GF-D8 (cell line): ENCODE data around the gene GNG2.

Source experiments
- DNase-seq: peaks from one replicate; lab custom pipeline; 2025; lab: John Stamatoyannopoulos, UW

Gene GNG2

DNA sequence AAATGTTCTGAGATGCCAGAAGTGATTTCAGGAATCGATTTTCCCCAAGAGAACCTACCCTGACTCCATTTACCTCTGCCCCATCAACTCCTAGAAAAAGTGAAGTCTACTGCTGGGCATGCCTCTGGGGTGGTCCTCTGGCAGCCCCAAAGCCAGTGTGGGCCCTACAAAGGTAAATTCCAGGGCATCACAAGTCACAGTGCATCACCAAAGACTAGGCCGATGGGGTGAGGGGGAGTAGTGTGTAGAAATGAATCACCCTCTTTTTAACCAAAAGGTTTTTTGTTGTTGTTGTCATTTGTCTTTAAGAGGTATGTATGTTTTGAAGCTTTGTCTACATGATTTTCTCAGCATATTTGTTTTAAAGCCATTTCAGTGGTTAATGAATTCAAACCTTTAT is 82.6 kb downstream of the GNG2 start:
- no peak for DNase-seq

DNA sequence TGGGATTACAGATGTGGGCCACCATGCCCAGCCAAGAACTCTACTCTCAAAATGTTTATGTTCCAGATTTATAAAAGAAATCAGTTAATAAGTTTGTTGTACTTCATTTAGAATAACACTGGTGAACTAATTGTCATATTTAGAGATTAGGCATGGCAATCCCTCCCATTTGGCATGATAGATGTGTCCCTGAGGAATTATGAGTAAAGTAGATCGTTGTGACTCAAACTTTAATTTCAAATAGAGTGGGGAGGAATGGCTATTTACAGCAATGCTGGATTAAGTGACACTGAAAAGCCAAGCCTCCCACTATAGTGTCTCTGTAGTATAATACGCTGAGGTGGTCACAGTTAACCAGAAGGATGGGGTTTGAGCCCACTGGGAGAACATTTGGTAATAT is 89.6 kb downstream of the GNG2 start:
- DNase-seq, result no peak

GRCh38 chr14:51951656-51952055 is 91.2 kb downstream of the GNG2 start:
- DNase-seq, result no peak

GRCh38 chr14:51954031-51954430 is 93.6 kb downstream of the GNG2 start:
- DNase-seq, result no peak

- no peak for DNase-seq
Measured at GRCh38 chr14:51954657-51955056, 94.2 kb downstream of the GNG2 start.

- DNase-seq, result no peak
Measured at GRCh38 chr14:51957950-51958349, 97.5 kb downstream of the GNG2 start.

- DNase-seq, result no peak
Measured at GRCh38 chr14:51959928-51960327, 99.5 kb downstream of the GNG2 start.

GRCh38 chr14:51960866-51961265 is 100.5 kb downstream of the GNG2 start:
- DNase-seq, result no peak

DNA sequence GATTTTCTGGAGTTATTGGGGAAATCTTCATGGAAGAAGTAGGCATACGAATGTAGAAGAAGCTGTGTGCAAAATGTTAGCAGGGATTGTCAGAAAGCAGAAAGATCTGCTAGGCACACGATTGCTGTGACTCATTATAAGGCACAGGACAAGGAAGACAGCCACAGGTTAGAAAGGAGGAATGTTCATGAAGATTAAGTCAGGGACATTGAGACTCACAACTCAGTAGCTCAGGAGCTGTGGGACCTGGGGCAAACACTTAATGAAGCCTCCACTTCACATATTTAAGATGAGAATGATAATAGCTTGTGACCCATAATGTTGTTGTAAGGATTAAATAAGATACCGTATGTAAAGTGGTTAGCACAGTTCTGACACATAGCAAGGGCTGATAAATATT is 102.3 kb downstream of the GNG2 start:
- DNase-seq, result no peak

DNA sequence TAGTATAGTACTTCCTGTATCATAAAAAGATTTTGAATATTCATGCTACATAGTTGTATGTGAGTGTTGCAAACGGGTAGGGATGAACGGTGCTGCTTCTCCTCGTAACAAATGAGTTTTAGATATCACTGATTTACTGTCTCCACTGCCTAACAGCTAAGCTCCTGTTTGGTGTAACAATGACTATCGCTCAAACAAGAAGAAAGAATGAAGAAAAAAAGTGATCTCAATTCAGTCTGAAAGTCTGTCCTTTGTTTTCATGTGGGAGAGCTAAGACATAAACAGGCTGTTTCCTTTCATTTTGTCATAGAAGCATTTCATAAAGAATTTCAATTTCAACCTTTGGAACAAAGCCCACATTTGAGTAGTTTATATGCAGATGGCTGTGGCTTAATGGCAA is 102.9 kb downstream of the GNG2 start:
- DNase-seq, result no peak

DNA sequence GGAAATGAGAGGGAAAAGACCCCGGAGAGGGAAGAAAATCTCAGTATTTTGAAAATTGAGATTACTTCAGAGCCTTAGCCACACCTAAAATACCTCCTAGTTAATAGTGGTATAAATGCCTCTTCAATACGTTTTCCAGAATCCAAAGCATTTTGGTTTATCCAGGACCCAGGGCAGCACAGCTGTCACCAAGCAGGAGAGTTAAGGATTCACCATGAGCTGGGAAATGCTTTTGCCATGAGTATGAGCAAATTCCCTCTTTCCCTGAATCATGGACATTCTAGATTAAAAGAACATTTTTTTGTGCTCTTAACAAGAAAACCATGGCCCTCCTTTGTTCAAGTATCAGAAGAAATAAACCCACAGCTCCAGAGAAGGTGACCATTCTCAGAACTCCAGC is 107.1 kb downstream of the GNG2 start:
- no peak for DNase-seq

DNA sequence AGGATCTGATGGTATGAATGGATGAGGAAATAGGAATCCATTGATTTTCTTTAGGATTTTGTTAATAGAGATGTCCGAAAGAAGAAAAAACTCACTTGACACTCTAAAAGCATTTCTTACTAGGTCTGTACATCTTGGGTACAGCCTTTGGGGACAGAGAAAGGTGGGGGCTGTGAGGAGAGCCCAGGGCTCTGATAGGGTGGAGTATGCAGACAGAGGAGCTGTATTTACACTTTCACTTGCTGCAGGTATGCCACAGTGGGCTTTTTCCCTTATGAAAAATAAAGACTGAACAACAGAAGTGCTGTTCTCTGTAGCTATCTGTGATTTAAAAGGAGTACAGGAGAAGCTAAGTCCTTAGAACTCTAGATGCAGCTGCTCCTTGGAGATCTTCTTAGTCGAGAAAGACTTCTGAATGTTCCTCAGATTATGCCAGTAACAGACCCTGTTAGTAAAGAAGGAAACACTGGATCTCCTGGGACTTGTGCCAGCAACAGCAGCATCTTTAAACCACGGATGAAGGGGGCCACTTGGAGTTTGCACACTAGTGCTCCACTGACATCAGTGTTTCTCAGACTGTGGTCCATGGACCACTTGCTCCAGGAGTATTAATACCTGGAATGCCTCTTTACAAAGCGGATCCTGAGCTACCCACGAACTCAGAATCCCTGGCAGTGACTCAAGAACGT is 109.6 kb downstream of the GNG2 start:
- DNase-seq, result no peak

- no peak for DNase-seq
Measured at GRCh38 chr14:51972566-51972965, 112.2 kb downstream of the GNG2 start.

DNA sequence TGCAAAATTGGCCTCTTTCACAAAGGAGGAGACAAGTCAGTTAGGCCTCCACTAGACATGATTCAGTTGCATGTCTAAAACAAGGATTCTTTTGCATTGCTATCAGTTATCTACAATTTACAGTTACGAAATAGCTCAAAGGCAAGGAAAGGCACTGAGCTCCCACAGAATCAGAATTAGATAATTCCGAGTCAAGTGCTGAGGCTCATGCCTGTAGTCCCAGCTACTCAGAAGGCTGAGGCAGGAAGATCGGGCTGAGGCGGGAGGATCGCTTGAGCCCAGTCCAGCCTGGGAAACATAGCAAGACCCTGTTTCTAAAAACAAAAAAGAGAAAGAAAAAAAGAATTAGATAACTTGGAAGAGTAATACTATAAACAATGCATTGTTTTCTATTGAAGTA is 116.7 kb downstream of the GNG2 start:
- no peak for DNase-seq

GRCh38 chr14:51978681-51979085 is 118.3 kb downstream of the GNG2 start:
- no peak for DNase-seq

- DNase-seq, result no peak
Measured at GRCh38 chr14:51979088-51979709, 118.8 kb downstream of the GNG2 start.

- no peak for DNase-seq
Measured at GRCh38 chr14:51981218-51981854, 120.9 kb downstream of the GNG2 start.

- no peak for DNase-seq
Measured at GRCh38 chr14:51988221-51988620, 127.8 kb downstream of the GNG2 start.

- DNase-seq, result peak; percentile 79
Measured at GRCh38 chr14:51989293-51990234, 129.2 kb downstream of the GNG2 start, which contains the start of gene RTRAF. TSS of gene RTRAF (plus strand) at chr14:51989546. CDS start at chr14:51989640, 94 bp downstream.

- DNase-seq, result no peak
Measured at GRCh38 chr14:51990488-51990887, 130.1 kb downstream of the GNG2 start.

- no peak for DNase-seq
Measured at GRCh38 chr14:51993285-51993920, 133.0 kb downstream of the GNG2 start.
